ENCODE results near the gene COL27A1. TPM values are rescaled to one million over a fixed set of nuclear protein-coding genes. Genes with fewer than 3 reads are reported as not detected.

Gene COL27A1
- total RNA-seq, 2 experiments from 2014 or later: 4.0 to 4.1 TPM

GRCh38 chr9:114204265-114204664, 48.9 kb downstream of the COL27A1 start:
- H3K27ac Mint-ChIP-seq: no peak overlapping the region
- no peaks in the 10 kb centered on the region for H3K27me3 Mint-ChIP-seq
- no peak for DNase-seq
- no peaks in the 10 kb centered on the region for H3K36me3 Mint-ChIP-seq
- no peak overlapping the region for H3K4me3 Mint-ChIP-seq
- H3K9me3 Mint-ChIP-seq: no peaks in the 10 kb centered on the region
- ChIA-PET CTCF (no interaction called here), POLR2A (no interaction called here)
- intact Hi-C loops (cut with micrococcal nuclease): no loop called here
- H3K4me1 Mint-ChIP-seq (ENCODE audit: low read depth): no peaks in the 10 kb centered on the region

- ChIA-PET POLR2A (no interaction called here), CTCF (no interaction called here)
- Mint-ChIP-seq H3K9me3 (no peaks in the 10 kb centered on the region), H3K4me1 (ENCODE audit: low read depth) (no peaks in the 10 kb centered on the region), H3K4me3 (no peak overlapping the region), H3K36me3 (no peaks in the 10 kb centered on the region), H3K27me3 (no peaks in the 10 kb centered on the region), H3K27ac (no peak overlapping the region)
- intact Hi-C loops (cut with micrococcal nuclease): no loop called here
- DNase-seq: no peak
Observed at GRCh38 chr9:114205171-114206015, 50.1 kb downstream of the COL27A1 start.

GRCh38 chr9:114206221-114206789, 51.0 kb downstream of the COL27A1 start:
- intact Hi-C loops (cut with micrococcal nuclease): no loop called here
- Mint-ChIP-seq H3K4me1 (ENCODE audit: low read depth) (no peaks in the 10 kb centered on the region), H3K9me3 (no peaks in the 10 kb centered on the region), H3K27me3 (no peaks in the 10 kb centered on the region), H3K27ac (no peak overlapping the region), H3K4me3 (no peak overlapping the region), H3K36me3 (no peaks in the 10 kb centered on the region)
- ChIA-PET POLR2A (no interaction called here), CTCF (no interaction called here)
- DNase-seq: no peak

DNA sequence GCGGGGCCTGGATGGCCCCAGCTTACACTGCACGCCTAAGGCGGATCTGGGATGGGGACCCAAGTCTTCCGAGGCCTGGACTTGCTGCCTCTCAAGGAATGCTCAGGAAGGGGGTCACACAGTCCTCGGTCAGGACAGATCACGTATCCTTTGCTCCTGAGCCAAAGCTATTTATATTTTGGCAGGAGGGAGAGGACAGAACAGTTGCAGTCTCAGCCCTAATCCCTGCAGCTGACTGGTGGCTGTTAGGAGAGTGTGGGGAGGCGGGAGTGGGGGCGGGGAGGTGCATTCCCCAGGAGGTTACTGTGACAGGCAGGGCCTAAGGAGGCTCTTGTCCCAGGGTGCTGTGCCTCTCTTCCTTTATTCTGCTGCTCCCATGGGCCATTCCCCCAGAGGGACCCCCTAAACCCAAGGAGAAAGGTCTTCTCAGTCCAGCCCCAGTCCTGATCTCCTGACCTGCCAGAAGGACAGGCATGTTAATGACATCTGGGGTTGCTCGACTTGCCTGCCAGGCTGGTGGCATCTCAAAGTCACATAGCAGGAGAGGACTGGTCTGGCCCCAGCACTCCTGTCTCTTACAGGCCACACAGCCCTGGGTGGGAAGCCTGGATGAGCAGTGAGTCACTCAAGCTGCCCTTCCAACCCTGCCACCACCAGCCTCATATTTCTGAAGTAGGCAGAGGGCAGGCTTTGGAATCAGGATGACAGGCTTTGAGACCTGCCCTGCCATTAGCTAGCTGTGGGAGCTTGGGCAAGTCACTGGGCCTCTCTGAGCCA, 51.9 kb downstream of the COL27A1 start:
- H3K27ac Mint-ChIP-seq: no peak overlapping the region
- intact Hi-C loops (cut with micrococcal nuclease): no loop called here
- no peak overlapping the region for H3K4me3 Mint-ChIP-seq
- no peaks in the 10 kb centered on the region for H3K4me1 Mint-ChIP-seq (ENCODE audit: low read depth)
- no peaks in the 10 kb centered on the region for H3K36me3 Mint-ChIP-seq
- POLR2A ChIA-PET: no interaction called here
- H3K27me3 Mint-ChIP-seq: no peaks in the 10 kb centered on the region
- H3K9me3 Mint-ChIP-seq: no peaks in the 10 kb centered on the region
- CTCF ChIA-PET: no interaction called here
- DNase-seq: no peak

DNA sequence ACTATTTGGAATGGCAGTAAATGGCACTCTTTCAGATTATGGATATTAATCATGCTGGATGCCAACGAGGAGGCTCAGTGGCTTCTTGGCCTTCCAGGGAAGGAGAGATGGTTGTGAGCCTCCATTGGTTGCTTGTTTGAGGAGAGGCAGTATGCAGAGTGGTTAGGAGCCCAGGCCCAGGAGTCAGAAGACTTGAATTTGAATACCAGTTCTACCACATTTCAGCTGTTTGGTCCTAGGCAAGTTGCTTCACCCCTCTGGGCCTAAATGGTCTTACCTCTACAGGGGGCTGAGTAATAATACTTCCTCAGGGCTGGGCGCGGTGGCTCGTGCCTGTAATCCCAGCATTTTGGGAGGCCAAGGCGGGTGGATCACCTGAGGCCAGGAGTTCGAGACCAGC, 52.5 kb downstream of the COL27A1 start:
- DNase-seq: no peak
- Mint-ChIP-seq H3K9me3 (no peaks in the 10 kb centered on the region), H3K27ac (no peak overlapping the region), H3K4me3 (no peak overlapping the region), H3K36me3 (no peaks in the 10 kb centered on the region), H3K27me3 (no peaks in the 10 kb centered on the region), H3K4me1 (ENCODE audit: low read depth) (no peaks in the 10 kb centered on the region)
- intact Hi-C loops (cut with micrococcal nuclease): no loop called here
- POLR2A ChIA-PET: no interaction called here
- CTCF ChIA-PET: no interaction called here

- Mint-ChIP-seq H3K36me3 (no peaks in the 10 kb centered on the region), H3K9me3 (no peaks in the 10 kb centered on the region), H3K4me3 (no peak overlapping the region), H3K27ac (no peak overlapping the region), H3K4me1 (ENCODE audit: low read depth) (no peaks in the 10 kb centered on the region), H3K27me3 (no peaks in the 10 kb centered on the region)
- ChIA-PET POLR2A (no interaction called here), CTCF (no interaction called here)
- DNase-seq: no peak
- intact Hi-C loops (cut with micrococcal nuclease): no loop called here
Observed at GRCh38 chr9:114209151-114209550, 53.8 kb downstream of the COL27A1 start.

GRCh38 chr9:114210136-114210535, 54.8 kb downstream of the COL27A1 start:
- H3K27ac Mint-ChIP-seq: no peak overlapping the region

GRCh38 chr9:114210691-114211276, 55.4 kb downstream of the COL27A1 start:
- H3K36me3 Mint-ChIP-seq: no peaks in the 10 kb centered on the region
- H3K27me3 Mint-ChIP-seq: no peaks in the 10 kb centered on the region
- POLR2A ChIA-PET: no interaction called here
- no peak for DNase-seq
- H3K27ac Mint-ChIP-seq: no peak overlapping the region
- H3K4me3 Mint-ChIP-seq: no peak overlapping the region
- CTCF ChIA-PET: no interaction called here
- H3K4me1 Mint-ChIP-seq (ENCODE audit: low read depth): no peaks in the 10 kb centered on the region
- intact Hi-C loops (cut with micrococcal nuclease): no loop called here
- H3K9me3 Mint-ChIP-seq: no peaks in the 10 kb centered on the region

More at GRCh38 chr9:114210136-114210535, 54.8 kb downstream of the COL27A1 start:
- no peaks in the 10 kb centered on the region for H3K4me1 Mint-ChIP-seq (ENCODE audit: low read depth)
- ChIA-PET CTCF (no interaction called here), POLR2A (no interaction called here)
- H3K36me3 Mint-ChIP-seq: no peaks in the 10 kb centered on the region
- H3K27me3 Mint-ChIP-seq: no peaks in the 10 kb centered on the region
- DNase-seq: no peak
- intact Hi-C loops (cut with micrococcal nuclease): no loop called here
- H3K4me3 Mint-ChIP-seq: no peak overlapping the region
- no peaks in the 10 kb centered on the region for H3K9me3 Mint-ChIP-seq

- Mint-ChIP-seq H3K27ac (no peak overlapping the region), H3K9me3 (no peaks in the 10 kb centered on the region), H3K4me3 (no peak overlapping the region), H3K4me1 (ENCODE audit: low read depth) (no peaks in the 10 kb centered on the region), H3K36me3 (no peaks in the 10 kb centered on the region), H3K27me3 (no peaks in the 10 kb centered on the region)
- ChIA-PET CTCF (no interaction called here), POLR2A (no interaction called here)
- intact Hi-C loops (cut with micrococcal nuclease): no loop called here
- DNase-seq: no peak
Observed at GRCh38 chr9:114212826-114213225, 57.5 kb downstream of the COL27A1 start.

GRCh38 chr9:114213566-114213965, 58.2 kb downstream of the COL27A1 start:
- Mint-ChIP-seq H3K4me3 (no peak overlapping the region), H3K4me1 (ENCODE audit: low read depth) (no peaks in the 10 kb centered on the region), H3K9me3 (no peaks in the 10 kb centered on the region), H3K36me3 (no peaks in the 10 kb centered on the region), H3K27ac (no peak overlapping the region), H3K27me3 (no peaks in the 10 kb centered on the region)
- intact Hi-C loops (cut with micrococcal nuclease): no loop called here
- ChIA-PET CTCF (no interaction called here), POLR2A (no interaction called here)
- no peak for DNase-seq

GRCh38 chr9:114214181-114214580, 58.8 kb downstream of the COL27A1 start:
- Mint-ChIP-seq H3K27me3 (no peaks in the 10 kb centered on the region), H3K36me3 (no peaks in the 10 kb centered on the region), H3K4me1 (ENCODE audit: low read depth) (no peaks in the 10 kb centered on the region), H3K4me3 (no peak overlapping the region), H3K9me3 (no peaks in the 10 kb centered on the region), H3K27ac (no peak overlapping the region)
- POLR2A ChIA-PET: no interaction called here
- DNase-seq: no peak
- intact Hi-C loops (cut with micrococcal nuclease): no loop called here
- CTCF ChIA-PET: interaction anchor here (0.9 kb wide), 1 partner anchor 104 kb away, joined by 4 read pairs; no protein-coding TSS in a partner anchor

- ChIA-PET CTCF (interaction anchor here (0.9 kb wide), 1 partner anchor 105 kb away, joined by 4 read pairs; no protein-coding TSS in a partner anchor), POLR2A (no interaction called here)
- DNase-seq: no peak
- Mint-ChIP-seq H3K4me3 (no peak overlapping the region), H3K4me1 (ENCODE audit: low read depth) (no peaks in the 10 kb centered on the region), H3K27me3 (no peaks in the 10 kb centered on the region), H3K36me3 (no peaks in the 10 kb centered on the region), H3K9me3 (no peaks in the 10 kb centered on the region), H3K27ac (no peak overlapping the region)
- intact Hi-C loops (cut with micrococcal nuclease): no loop called here
Observed at GRCh38 chr9:114214686-114215414, 59.5 kb downstream of the COL27A1 start.

Measured in activated CD4-positive, alpha-beta memory T cell treated with anti-CD3 and anti-CD28 coated beads for 36 hours (primary cell).